HepG2 (cell line): Measurements from ENCODE around the gene PACSIN1. TPM values are rescaled to one million over a fixed set of nuclear protein-coding genes. Genes with fewer than 3 reads are reported as not detected.
A peak's percentile ranks its signal among the peaks of the same experiment; 100 is the strongest.

Source experiments
- DNMT3B ChIP-seq: conservative IDR thresholded peaks from 2 replicates; pipeline ENCODE4 v1.6.1; 2016; ENCODE audit warnings: missing biosample characterization, control low read depth
- DPF2 ChIP-seq: sonication (generic); formaldehyde crosslinking; IDR thresholded peaks from 2 replicates; pipeline ENCODE4 v1.4.0; 2020; ENCODE audit warnings: mild to moderate bottlenecking, low read depth, missing genetic modification reagents, borderline replicate concordance
- HNRNPL ChIP-seq: fragments of 200-400 bp; formaldehyde crosslinking; IDR thresholded peaks from 2 replicates; pipeline ENCODE4 v1.6.1; 2017; ENCODE audit warnings: mild to moderate bottlenecking, low read depth, low read length
- ISL2 ChIP-seq: sonication (generic); formaldehyde crosslinking; IDR thresholded peaks from 2 replicates; pipeline ENCODE4 v1.5.0; 2020; ENCODE audit warnings: missing genetic modification reagents
- KDM3A ChIP-seq: IDR thresholded peaks from 2 replicates; pipeline ENCODE4 v1.6.1; 2018; ENCODE audit warnings: low read depth, missing compliant biosample characterization
- NFIB ChIP-seq: sonication (generic); formaldehyde crosslinking; IDR thresholded peaks from 2 replicates; pipeline ENCODE4 v1.9.0; 2021; ENCODE audit warnings: missing genetic modification reagents, mild to moderate bottlenecking, borderline replicate concordance
- REPIN1 ChIP-seq: sonication (generic); formaldehyde crosslinking; IDR thresholded peaks from 2 replicates; pipeline ENCODE4 v1.8.0; 2022; ENCODE audit warnings: missing genetic modification reagents, low read depth, mild to moderate bottlenecking, borderline replicate concordance
- RFX1 ChIP-seq: fragments of 450-650 bp; IDR thresholded peaks from 2 replicates; pipeline ENCODE4 v1.6.1; 2017
- SAP130 ChIP-seq: IDR thresholded peaks from 2 replicates; pipeline ENCODE4 v1.6.1; 2016; ENCODE audit warnings: low read depth
- ZFP37 ChIP-seq: sonication (generic); formaldehyde crosslinking; IDR thresholded peaks from 2 replicates; pipeline ENCODE4 v1.4.0; 2020; ENCODE audit warnings: missing genetic modification reagents, borderline replicate concordance
- ZNF224 ChIP-seq: sonication (generic); formaldehyde crosslinking; IDR thresholded peaks from 2 replicates; pipeline ENCODE4 v1.5.0; 2020; ENCODE audit warnings: mild to moderate bottlenecking, missing genetic modification reagents
- ZNF34 ChIP-seq: sonication (generic); formaldehyde crosslinking; IDR thresholded peaks from 2 replicates; pipeline ENCODE4 v1.4.0; 2020; ENCODE audit warnings: mild to moderate bottlenecking, missing genetic modification reagents, borderline replicate concordance
- ZNF430 ChIP-seq: sonication (generic); formaldehyde crosslinking; IDR thresholded peaks from 2 replicates; pipeline ENCODE4 v1.9.0; 2021; ENCODE audit warnings: mild to moderate bottlenecking, missing genetic modification reagents
- ZNF468 ChIP-seq: sonication (generic); formaldehyde crosslinking; IDR thresholded peaks from 2 replicates; pipeline ENCODE4 v1.8.0; 2022; ENCODE audit warnings: mild to moderate bottlenecking, moderate library complexity, missing genetic modification reagents
- ZNF563 ChIP-seq: sonication (generic); formaldehyde crosslinking; IDR thresholded peaks from 2 replicates; pipeline ENCODE4 v1.8.0; 2022; ENCODE audit warnings: mild to moderate bottlenecking, moderate library complexity, missing genetic modification reagents
- ZNF614 ChIP-seq: IDR thresholded peaks from 2 replicates; pipeline ENCODE4 v1.6.1; 2018; ENCODE audit warnings: missing biosample characterization, missing genetic modification reagents, inconsistent platforms, borderline replicate concordance
- ZNF629 ChIP-seq: sonication (generic); formaldehyde crosslinking; conservative IDR thresholded peaks from 2 replicates; pipeline ENCODE4 v1.5.0; 2020; ENCODE audit warnings: missing genetic modification reagents
- ZNF724P ChIP-seq: sonication (generic); formaldehyde crosslinking; IDR thresholded peaks from 2 replicates; pipeline ENCODE4 v1.8.0; 2022; ENCODE audit warnings: missing genetic modification reagents, borderline replicate concordance
- ZNF781 ChIP-seq: sonication (generic); formaldehyde crosslinking; IDR thresholded peaks from 2 replicates; pipeline ENCODE4 v1.5.1; 2020; ENCODE audit warnings: borderline replicate concordance, mild to moderate bottlenecking, missing genetic modification reagents; ENCODE audit errors: not compliant biosample characterization
- polyA plus RNA-seq, 8 experiments: library from polyadenylated mRNA; depleted of rRNA in 3 of 8; stranded (reverse) in 7 of 8; unstranded in 1 of 8; fragments of >200 nt; fragmentation: Illumina TruSeq in 4 of 8; extraction: Trizol in 4 of 8; gene quantifications; 2 replicates each; pipeline versions ENCODE4 v1.2.1 to v1.2.3, GENCODE V29; 2011 to 2016; ENCODE audit warnings: low read depth in 4 of 8, missing spikeins in 1 of 8, mixed read lengths in 1 of 8; ENCODE audit not compliant: insufficient read depth in 1 of 8
- total RNA-seq, 5 experiments: library from RNA; depleted of rRNA; stranded (reverse); fragments of >200 nt; fragmentation: Illumina TruSeq; extraction: Trizol; gene quantifications; 2 replicates each; pipeline ENCODE4 v1.2.3, GENCODE V29; 2016; ENCODE audit warnings: low read depth in 1 of 5
- TF ChIP-seq, protein P1 (sequence below): sonication (generic); formaldehyde crosslinking; IDR thresholded peaks from 2 replicates; pipeline ENCODE4 v1.4.0; 2020; ENCODE audit warnings: missing genetic modification reagents, borderline replicate concordance
- TF ChIP-seq, protein P2 (sequence below): sonication (generic); formaldehyde crosslinking; IDR thresholded peaks from 2 replicates; pipeline ENCODE4 v1.5.1; 2020; ENCODE audit warnings: missing genetic modification reagents, mild to moderate bottlenecking, borderline replicate concordance
- TF ChIP-seq, protein P3 (sequence below): sonication (generic); formaldehyde crosslinking; IDR thresholded peaks from 2 replicates; pipeline ENCODE4 v1.8.1; 2022; ENCODE audit warnings: mild to moderate bottlenecking, missing genetic modification reagents

PACSIN1 gene
- total and polyA plus RNA-seq, 2 of the 13 experiments (the other 11 are each of a cell fraction or from before 2014, with no cell fraction given), result not detected

DNA sequence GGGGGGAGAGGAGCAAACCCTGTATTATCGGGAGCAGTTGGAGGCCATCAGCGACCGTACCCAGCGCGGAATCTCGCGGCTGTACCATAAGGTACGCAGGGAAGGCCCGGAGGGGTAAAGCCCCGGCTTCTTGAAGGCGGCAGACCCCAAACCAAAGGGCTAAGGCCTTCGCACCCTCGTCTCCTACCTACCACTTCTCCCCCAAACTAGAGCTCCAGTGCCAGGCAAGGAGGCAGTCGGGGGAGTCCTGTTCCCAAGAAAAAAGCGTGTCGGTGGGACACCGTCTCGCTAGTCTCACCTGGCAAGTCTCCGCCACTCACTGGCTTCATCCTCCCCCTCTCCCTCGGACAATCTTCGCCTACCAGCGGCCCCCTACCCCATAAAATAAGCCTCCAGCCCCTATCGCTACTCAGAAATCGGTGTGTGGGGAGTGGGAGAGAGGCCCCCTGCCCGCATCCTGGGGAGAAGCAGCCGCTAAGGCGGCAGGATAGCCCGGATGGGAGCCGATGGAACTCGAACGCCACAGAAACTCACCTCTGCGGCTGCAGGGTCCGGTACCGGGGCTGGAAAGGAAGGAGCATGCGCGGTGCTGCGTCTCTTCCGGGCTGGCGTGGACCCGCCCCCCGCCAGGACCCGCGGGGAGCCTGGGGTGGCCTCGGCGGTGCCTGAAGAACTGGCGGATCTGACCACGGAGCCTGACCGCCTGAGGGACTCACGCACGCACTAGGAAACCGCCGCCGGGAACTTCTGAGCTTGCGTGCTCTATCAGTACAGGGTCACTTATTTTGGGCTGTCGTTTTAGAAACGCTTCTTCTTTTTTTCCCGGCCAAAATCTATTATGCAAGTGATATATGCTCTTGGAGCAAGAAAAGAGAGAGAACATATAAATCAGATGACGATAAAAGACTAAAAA lies 40.1 kb upstream of the PACSIN1 start, which contains the start of gene RPS10 (continued):
- peak; percentile 11; the same call in 1 of the 2 replicates for TF ChIP-seq ZFP37 (CRISPR knock-in tag)
- TF ChIP-seq, protein P1, sequence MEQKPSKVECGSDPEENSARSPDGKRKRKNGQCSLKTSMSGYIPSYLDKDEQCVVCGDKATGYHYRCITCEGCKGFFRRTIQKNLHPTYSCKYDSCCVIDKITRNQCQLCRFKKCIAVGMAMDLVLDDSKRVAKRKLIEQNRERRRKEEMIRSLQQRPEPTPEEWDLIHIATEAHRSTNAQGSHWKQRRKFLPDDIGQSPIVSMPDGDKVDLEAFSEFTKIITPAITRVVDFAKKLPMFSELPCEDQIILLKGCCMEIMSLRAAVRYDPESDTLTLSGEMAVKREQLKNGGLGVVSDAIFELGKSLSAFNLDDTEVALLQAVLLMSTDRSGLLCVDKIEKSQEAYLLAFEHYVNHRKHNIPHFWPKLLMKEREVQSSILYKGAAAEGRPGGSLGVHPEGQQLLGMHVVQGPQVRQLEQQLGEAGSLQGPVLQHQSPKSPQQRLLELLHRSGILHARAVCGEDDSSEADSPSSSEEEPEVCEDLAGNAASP, result peak; percentile 27
- peak; percentile 87 for TF ChIP-seq SAP130 (CRISPR knock-in tag)
- TF ChIP-seq KDM3A (CRISPR knock-in tag), result peak; percentile 65; the same call in 1 of the 2 replicates
- peak; percentile 60; the same call in 1 of the 2 replicates for TF ChIP-seq ZNF724P (CRISPR knock-in tag)
- no peak; the same call in 1 of the 2 replicates for TF ChIP-seq ZNF34 (CRISPR knock-in tag)
- TF ChIP-seq, protein P2, sequence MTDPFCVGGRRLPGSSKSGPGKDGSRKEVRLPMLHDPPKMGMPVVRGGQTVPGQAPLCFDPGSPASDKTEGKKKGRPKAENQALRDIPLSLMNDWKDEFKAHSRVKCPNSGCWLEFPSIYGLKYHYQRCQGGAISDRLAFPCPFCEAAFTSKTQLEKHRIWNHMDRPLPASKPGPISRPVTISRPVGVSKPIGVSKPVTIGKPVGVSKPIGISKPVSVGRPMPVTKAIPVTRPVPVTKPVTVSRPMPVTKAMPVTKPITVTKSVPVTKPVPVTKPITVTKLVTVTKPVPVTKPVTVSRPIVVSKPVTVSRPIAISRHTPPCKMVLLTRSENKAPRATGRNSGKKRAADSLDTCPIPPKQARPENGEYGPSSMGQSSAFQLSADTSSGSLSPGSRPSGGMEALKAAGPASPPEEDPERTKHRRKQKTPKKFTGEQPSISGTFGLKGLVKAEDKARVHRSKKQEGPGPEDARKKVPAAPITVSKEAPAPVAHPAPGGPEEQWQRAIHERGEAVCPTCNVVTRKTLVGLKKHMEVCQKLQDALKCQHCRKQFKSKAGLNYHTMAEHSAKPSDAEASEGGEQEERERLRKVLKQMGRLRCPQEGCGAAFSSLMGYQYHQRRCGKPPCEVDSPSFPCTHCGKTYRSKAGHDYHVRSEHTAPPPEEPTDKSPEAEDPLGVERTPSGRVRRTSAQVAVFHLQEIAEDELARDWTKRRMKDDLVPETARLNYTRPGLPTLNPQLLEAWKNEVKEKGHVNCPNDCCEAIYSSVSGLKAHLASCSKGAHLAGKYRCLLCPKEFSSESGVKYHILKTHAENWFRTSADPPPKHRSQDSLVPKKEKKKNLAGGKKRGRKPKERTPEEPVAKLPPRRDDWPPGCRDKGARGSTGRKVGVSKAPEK, result peak; percentile 54; the same call in 1 of the 2 replicates
- TF ChIP-seq, protein P3, sequence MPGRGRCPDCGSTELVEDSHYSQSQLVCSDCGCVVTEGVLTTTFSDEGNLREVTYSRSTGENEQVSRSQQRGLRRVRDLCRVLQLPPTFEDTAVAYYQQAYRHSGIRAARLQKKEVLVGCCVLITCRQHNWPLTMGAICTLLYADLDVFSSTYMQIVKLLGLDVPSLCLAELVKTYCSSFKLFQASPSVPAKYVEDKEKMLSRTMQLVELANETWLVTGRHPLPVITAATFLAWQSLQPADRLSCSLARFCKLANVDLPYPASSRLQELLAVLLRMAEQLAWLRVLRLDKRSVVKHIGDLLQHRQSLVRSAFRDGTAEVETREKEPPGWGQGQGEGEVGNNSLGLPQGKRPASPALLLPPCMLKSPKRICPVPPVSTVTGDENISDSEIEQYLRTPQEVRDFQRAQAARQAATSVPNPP (CRISPR knock-in tag), result 0 out of 2 replicates have a peak, but pooled peaks have one; percentile 51
- TF ChIP-seq DNMT3B (CRISPR knock-in tag), result peak; percentile 65; the same call in 1 of the 2 replicates
- TF ChIP-seq ZNF468, result no peak
- no peak for TF ChIP-seq NFIB (CRISPR knock-in tag)
- TF ChIP-seq ZNF781 (CRISPR knock-in tag), result peak; percentile 73
- peak; percentile 28; the same call in 1 of the 2 replicates for TF ChIP-seq ZNF563
- TF ChIP-seq RFX1, result no peak
- TF ChIP-seq HNRNPL, result peak; percentile 84; the same call in 1 of the 2 replicates
- TF ChIP-seq ISL2 (CRISPR knock-in tag), result 0 out of 2 replicates have a peak, but pooled peaks have one; percentile 10
- no peak; the same call in 1 of the 2 replicates for TF ChIP-seq ZNF629
- TF ChIP-seq DPF2 (CRISPR knock-in tag), result no peak
- TF ChIP-seq ZNF430, result peak; percentile 60; the same call in 1 of the 2 replicates
- TF ChIP-seq ZNF224 (CRISPR knock-in tag), result peak; percentile 72; the same call in 1 of the 2 replicates
- TF ChIP-seq ZNF614, result peak; percentile 80; the same call in 1 of the 2 replicates
- TF ChIP-seq REPIN1 (CRISPR knock-in tag), result peak; percentile 48; the same call in 1 of the 2 replicates
